ENCODE data around the gene VEGFC.

VEGFC gene

DNA sequence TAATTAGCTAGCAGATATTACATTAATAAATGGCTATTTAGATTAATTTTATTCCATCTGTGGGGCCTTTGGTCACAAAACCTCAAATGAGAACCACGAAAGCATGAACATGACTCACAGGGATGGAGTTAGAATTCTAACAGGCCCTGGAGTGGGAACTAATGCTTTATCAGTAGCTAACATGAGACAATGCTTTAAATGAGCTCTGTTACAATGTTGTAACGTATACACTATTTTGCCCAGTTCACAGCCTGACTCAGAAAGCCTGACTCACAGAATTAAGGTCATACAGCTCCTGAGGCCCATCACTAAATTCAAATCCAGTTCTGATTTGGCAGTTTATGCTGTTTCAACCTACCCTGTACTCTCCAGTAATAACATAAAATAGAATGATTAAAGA is 23.2 kb downstream of the VEGFC start:
- Histone ChIP-seq H3K4me3 (ENCODE audit: low read depth, low read length) (no peak overlapping the region), H3K4me2 (ENCODE audit: low read length) (no peak overlapping the region), H3K4me1 (no peaks in the 10 kb centered on the region), H3K9ac (no peak overlapping the region), H3K36me3 (ENCODE audit: control insufficient read depth, insufficient read depth, low read length) (no peaks in the 10 kb centered on the region), H3K9me3 (ENCODE audit: control insufficient read depth, low read length) (no peaks in the 10 kb centered on the region), H3K27ac (no peak overlapping the region), H2AFZ (no peak overlapping the region), H3K79me2 (no peaks in the 10 kb centered on the region), H3K27me3 (ENCODE audit: control insufficient read depth, insufficient read depth, low read length) (no peaks in the 10 kb centered on the region)
- TF ChIP-seq CTCF (IDR thresholded peaks at IDR 0.05), result no peak

- H3K4me2 ChIP-seq (ENCODE audit: low read length), result no peak overlapping the region
- H2AFZ ChIP-seq, result no peak overlapping the region
- H3K9me3 ChIP-seq (ENCODE audit: control insufficient read depth, low read length), result no peaks in the 10 kb centered on the region
- no peaks in the 10 kb centered on the region for H3K4me1 ChIP-seq
- no peak for TF ChIP-seq CTCF (IDR thresholded peaks at IDR 0.05)
- H3K27me3 ChIP-seq (ENCODE audit: control insufficient read depth, insufficient read depth, low read length), result no peaks in the 10 kb centered on the region
- no peaks in the 10 kb centered on the region for H3K36me3 ChIP-seq (ENCODE audit: control insufficient read depth, insufficient read depth, low read length)
- no peaks in the 10 kb centered on the region for H3K79me2 ChIP-seq
- no peak overlapping the region for H3K9ac ChIP-seq
- H3K27ac ChIP-seq, result no peak overlapping the region
- no peak overlapping the region for H3K4me3 ChIP-seq (ENCODE audit: low read depth, low read length)
These were observed 25.5 kb downstream of the VEGFC start for GRCh38 chr4:176767183-176767582.

GRCh38 chr4:176762661-176763308 is 29.9 kb downstream of the VEGFC start:
- Histone ChIP-seq H3K9me3 (ENCODE audit: control insufficient read depth, low read length) (no peaks in the 10 kb centered on the region), H3K27ac (no peak overlapping the region), H3K36me3 (ENCODE audit: control insufficient read depth, insufficient read depth, low read length) (no peaks in the 10 kb centered on the region), H3K27me3 (ENCODE audit: control insufficient read depth, insufficient read depth, low read length) (no peaks in the 10 kb centered on the region), H3K9ac (no peak overlapping the region), H2AFZ (no peak overlapping the region), H3K4me1 (no peaks in the 10 kb centered on the region), H3K79me2 (no peaks in the 10 kb centered on the region), H3K4me2 (ENCODE audit: low read length) (no peak overlapping the region), H3K4me3 (ENCODE audit: low read depth, low read length) (no peak overlapping the region)
- no peak for TF ChIP-seq CTCF (IDR thresholded peaks at IDR 0.05)

DNA sequence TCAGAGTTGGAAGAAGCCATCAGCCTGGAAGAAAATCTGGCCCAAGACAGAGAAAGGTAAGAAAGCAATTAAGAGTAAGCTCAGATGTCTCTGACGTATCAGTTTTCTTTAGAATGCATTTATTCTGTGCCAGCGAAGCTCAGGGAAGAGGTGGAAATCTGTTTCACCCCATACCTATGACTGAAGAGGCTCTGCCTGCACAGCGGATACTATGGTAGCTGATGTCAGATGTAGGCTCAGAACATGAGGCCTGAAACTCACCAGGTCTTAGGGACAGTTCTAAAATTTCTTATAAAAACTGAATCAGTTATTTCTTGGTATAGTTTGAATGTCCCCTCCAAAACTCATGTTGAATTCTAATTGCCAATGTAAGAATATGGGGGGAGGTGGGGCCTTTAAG is 30.9 kb downstream of the VEGFC start:
- no peak for TF ChIP-seq CTCF (IDR thresholded peaks at IDR 0.05)
- Histone ChIP-seq H3K27me3 (ENCODE audit: control insufficient read depth, insufficient read depth, low read length) (no peaks in the 10 kb centered on the region), H2AFZ (no peak overlapping the region), H3K4me2 (ENCODE audit: low read length) (no peak overlapping the region), H3K4me1 (no peaks in the 10 kb centered on the region), H3K27ac (no peak overlapping the region), H3K79me2 (no peaks in the 10 kb centered on the region), H3K9ac (no peak overlapping the region), H3K36me3 (ENCODE audit: control insufficient read depth, insufficient read depth, low read length) (no peaks in the 10 kb centered on the region), H3K4me3 (ENCODE audit: low read depth, low read length) (no peak overlapping the region), H3K9me3 (ENCODE audit: control insufficient read depth, low read length) (no peaks in the 10 kb centered on the region)

GRCh38 chr4:176760471-176760870 is 32.3 kb downstream of the VEGFC start:
- H3K4me3 ChIP-seq (ENCODE audit: low read depth, low read length), result no peak overlapping the region
- H3K4me1 ChIP-seq, result no peaks in the 10 kb centered on the region
- H3K9me3 ChIP-seq (ENCODE audit: control insufficient read depth, low read length), result no peaks in the 10 kb centered on the region
- H2AFZ ChIP-seq, result no peak overlapping the region
- H3K27me3 ChIP-seq (ENCODE audit: control insufficient read depth, insufficient read depth, low read length), result no peaks in the 10 kb centered on the region
- H3K36me3 ChIP-seq (ENCODE audit: control insufficient read depth, insufficient read depth, low read length), result no peaks in the 10 kb centered on the region
- TF ChIP-seq CTCF (IDR thresholded peaks at IDR 0.05), result no peak
- no peaks in the 10 kb centered on the region for H3K79me2 ChIP-seq
- H3K27ac ChIP-seq, result no peak overlapping the region
- H3K9ac ChIP-seq, result no peak overlapping the region
- H3K4me2 ChIP-seq (ENCODE audit: low read length), result no peak overlapping the region
